RPMI7951 (cell line): Measurements from ENCODE around the gene SDK1. TPM values are rescaled to one million over a fixed set of nuclear protein-coding genes. Genes with fewer than 3 reads are reported as not detected.

Experiments used
- DNase-seq: peaks from one replicate; pipeline ENCODE4 v3.0.0-alpha.2; 2012; ENCODE audit warnings: low read depth
- total RNA-seq: library from RNA; depleted of rRNA; stranded (reverse); fragments of >200 nt; shearing (Covaris generic); gene quantifications from 2 replicates; pipeline ENCODE4 v1.2.3, GENCODE V29; 2014

The SDK1 gene
- total RNA-seq, 1 experiment from 2014 or later, result 3.1 TPM

DNA sequence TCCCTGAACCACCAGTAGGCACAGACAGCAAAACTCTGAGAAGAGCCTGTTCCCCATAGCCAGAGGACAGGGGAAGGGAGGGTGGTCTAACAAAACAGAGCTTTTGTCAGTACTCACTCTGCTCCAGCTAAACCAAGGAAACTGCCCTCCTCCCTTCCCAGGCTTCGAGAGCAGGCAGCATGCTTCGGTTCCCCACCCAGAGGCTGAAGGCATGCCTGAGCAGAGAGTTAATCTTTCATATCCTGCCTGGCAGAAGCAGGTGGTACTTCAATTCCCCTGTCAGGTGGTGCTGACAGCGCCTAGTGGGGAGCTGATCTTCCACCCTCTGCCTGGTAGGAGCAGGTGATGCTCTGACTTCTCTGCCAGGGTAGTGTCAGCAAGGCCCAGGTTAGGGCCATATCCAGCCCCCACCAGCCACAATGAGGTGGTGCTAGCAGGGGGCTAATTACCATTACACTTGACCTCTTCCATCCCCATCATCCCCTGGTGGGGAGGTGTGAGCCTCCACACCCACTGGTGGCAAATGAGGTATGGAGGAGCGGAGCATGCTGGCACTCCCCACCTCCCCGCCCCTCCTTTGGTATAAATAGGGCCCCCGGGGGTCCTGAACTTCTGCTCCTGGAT is 35.1 kb downstream of the SDK1 start:
- no peak for DNase-seq

DNA sequence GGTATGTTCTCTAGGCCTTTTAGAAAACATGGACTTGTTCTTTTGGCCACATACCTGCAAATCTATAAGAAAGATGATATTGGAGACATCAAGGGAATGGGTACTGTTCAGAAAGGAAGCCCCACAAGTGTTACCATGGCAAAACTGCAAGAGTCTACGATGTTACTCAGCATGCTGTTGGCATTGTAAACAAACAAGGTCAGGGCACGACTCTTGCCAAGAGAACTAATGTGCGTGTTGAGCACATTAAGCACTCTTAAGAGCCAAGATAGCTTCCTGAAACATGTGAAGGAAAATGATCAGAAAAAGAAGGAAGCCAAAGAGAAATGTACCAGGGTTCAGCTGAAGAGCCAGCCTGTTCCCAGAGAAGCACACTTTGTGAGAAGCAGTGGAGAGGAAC is 37.1 kb downstream of the SDK1 start:
- DNase-seq, result no peak

DNA sequence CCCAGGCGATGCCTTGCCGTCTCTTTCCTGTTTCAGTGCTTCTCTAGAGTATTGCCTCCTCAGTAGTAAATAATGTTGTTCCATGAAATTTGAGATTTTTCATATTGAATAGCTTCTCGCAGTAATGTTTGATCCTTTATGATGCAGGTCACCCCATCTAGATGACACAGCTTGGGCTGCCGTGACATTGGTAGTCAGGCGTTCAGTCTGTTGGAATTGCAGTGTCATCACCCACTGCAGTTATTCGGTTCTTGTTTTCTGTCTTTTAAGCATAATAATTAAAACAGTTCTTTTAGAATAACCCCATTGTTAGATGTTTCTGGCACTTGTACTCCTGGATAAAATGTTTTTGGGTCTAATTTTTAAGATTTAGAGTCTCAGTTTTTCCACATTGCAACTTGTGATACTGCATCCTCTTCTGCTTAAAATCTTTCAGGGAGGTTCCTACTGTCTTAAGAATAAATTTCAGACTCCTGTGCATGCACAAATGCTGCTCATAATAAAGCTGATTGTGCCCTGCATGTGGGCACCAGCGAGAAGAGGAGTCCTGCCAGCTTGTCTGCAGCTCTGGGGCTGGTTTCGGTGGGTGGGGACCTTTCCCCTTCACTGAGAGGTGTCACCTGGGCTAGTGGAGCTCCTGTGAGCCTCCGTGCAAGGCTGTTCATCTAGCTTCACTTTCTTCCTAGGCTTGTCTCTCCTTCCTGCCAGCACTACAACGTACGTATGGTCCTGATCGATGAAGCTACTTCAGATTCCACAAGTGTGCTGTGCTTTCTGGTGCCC is 44.8 kb downstream of the SDK1 start:
- no peak for DNase-seq

DNA sequence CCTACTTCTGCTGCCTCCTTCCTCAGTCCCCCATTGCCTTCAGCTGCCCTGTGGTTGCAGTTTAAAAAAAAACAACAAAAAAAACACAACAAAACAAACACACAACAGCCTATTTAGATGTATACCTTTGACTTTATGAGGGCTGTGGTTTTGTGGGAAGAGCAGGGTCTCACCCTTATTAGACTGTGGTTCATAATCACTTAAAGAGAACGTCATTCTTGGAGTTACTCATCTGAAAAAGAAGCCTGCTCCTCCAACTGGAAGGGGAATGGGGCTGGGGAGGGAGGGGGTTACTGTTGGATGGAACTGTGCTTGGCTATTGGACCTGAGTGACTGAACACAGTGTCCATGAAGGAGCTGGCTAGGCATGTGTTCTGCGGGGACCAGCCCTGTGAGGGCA is 48.1 kb downstream of the SDK1 start:
- no peak for DNase-seq

DNA sequence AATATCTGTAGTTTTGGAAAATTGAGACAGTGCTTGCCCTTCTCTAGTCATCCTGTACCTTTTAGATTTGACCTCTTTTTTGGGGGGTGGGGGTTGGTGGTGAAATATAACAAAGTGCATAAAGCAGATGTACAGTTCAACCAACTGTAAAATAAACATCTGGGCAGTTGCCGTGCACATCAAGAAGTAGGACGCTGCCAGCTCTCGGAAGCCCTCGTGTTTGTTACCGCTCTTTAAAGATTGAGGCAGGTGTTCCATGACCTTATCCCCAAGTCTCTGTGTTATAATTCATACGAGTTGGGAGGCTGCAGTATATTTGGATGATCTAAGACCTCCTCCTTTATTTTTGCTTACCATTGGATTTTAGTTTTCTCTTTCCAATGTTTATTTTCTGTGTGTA is 55.1 kb downstream of the SDK1 start:
- no peak for DNase-seq

DNA sequence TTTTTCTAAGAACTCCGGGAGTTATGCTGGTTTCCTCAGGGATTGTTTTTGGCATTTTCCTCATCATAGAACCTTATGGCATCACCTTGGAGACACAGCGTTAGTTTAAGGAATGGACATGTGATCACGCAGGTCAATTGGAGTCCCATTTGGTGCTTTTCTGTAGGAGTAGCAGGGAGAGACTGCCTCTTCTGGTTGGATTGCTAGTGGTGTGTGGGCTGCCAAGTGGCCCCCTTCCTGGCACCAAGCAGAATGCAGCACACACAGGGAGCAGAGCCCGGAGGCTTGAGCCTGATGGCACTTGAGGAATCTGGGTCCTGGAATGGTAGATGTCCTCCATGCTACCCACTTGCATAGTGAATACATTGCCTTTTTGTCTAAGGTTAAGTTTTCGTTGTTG is 57.9 kb downstream of the SDK1 start:
- DNase-seq, result no peak

DNA sequence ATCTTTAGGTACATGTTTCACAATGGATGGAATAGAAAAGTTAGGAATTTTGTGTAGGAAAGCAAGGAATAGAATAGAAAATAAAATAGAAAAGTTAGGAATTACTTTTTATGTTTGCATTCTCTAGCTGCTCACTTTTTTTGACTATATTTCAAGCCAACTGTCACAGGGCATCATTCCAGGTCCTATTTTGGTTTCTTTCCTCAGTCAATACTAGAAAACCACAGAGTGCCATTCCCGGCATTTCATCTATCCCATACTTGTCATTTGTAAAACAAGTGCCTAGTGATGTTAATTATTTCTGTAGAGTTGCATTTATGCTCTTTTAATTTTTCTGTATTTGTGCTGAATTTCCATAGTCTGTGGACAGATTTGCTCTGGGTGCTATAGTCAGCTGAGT is 66.2 kb downstream of the SDK1 start:
- DNase-seq, result no peak

DNA sequence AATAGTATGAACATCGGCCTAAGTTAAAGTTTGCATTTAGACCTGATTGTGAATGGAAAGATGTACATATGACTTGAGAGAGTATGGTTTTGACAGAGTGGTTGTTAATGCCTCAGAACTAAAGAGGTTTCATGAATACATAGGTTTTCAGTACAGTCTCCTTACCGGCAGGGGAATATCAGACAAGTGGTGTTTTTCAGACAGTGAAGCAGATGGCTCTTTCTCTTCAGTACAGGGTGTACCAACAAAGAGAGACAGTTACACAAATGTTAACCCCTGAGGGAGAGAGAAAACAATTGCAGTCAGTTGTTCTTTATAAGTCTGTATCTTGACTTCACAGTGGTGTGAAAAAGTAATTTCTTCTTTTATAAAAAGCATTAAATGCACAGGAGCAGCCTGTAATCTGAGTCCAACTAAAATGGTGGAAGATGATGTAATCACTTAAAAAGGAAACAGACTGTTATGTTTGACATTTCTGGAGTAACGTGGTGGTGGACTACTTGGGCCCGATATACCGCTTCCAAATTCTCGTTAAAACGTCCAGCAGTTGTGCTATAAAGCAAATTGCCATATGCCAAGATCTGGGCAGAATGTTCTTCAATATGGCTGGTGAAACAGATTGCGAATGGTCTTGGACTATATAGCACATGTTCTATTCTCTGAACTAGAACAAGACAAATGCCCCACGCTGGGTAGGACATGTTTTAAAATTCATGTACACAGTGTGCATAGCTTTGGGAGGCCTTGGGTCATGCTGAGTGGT is 69.2 kb downstream of the SDK1 start:
- no peak for DNase-seq

DNA sequence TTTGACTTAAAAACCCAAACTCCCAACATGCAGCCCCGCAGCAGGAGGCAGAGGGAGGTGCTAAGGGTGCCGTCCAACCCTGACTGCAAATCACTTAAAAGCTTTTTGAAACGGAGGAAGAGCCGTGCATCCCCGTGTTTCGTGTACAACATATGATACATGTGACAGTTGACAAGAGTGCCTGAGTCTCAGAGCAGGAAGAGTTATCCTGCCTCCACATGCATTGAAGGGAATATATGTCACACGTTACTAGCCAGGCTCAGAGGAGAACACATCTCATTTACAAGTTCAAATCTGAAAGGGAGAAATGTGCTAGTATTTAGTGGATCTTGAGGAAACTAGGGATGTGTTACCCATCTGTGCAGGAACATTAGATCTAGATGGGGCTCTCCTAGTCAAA is 69.9 kb downstream of the SDK1 start:
- no peak for DNase-seq

DNA sequence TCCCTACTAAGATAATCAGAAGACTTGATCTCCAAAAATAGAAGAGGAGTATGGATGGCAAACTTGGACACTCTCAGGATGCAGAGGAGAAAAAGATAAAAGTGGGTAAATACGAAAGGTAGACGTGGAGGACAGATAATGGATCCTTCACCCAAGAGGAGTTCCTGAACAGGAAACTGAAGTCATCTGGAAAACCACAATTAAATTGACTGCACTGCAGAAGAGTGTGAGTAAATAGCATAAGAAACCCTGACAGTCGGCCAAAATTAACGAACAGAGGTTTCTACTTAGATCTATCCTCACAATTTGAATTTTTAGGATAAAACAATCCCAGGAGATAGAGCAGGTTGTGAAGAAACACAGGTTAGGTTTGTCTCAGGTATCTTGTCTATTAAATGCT is 70.5 kb downstream of the SDK1 start:
- peak; percentile 17 for DNase-seq

DNA sequence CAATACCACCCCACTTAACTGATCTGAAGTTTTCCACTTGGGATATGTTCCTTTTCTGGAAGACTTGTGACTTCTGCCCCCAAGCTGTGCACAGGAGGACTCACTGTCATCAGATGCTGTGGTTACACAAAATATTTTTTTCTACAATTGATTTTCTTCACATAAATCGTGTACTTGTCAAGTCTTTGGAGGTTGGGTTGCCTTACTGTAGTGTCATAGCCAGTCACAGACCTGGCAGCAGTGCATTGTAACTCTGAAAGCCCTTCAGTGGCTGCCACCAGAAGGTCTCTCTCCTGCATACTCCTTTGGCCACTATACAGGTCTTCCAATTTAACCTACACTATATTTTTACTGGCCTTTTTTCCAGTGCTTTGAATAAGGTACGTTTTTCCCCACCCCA is 73.2 kb downstream of the SDK1 start:
- DNase-seq, result no peak

DNA sequence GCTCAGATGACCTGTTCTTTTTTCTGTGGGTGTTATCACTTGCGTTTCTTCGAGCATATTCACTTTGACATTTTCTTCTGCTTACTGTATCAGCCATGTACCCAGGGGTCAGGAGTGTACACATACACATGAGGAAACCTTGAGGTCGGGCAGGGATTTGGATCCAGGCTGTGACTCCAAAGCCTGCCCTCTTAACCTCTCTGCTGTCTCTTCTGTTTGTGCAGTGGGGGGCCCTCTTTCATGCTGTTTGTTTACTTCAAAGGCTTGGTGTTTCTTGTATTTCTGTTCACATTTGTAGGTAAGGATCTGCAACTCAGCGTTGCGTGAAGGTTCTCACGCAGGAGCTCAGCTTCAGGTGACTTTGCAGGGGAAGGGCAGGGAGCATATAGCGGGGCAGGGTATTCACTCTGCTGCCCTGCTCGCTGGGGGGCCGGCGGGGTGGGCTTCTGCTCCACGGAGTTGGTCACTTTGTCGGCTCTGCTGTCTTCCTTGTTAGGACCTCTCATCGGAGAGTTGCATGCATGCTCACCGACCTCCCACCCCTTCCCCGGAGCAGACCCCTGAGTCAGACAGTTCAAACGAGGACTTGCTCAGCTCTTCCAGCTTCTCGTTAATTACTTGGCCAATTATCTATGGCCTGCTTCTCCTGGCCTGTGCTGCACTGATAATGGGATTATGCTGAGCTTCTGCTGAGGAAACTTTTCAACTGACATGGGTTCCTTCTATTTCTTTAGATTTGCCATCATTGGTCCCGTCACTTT is 77.5 kb downstream of the SDK1 start:
- no peak for DNase-seq

DNA sequence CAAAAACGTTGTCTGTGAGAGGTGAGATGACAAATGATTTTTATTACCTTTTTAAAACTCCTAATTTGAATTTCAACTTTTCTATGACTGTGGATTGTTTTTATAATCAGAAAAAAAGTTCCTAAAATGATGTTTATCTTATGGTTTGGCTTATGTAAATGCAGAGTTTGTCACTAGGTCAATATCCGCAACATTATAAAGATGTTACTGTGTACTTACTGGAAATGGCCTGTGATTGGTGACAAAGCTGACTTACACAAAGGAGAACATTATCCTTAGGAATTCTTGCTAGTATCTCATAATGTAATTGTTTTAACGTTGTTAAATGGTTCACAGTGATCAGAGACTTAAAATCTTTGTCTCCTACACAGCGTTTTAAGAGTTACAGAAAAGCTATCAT is 79.0 kb downstream of the SDK1 start:
- no peak for DNase-seq

DNA sequence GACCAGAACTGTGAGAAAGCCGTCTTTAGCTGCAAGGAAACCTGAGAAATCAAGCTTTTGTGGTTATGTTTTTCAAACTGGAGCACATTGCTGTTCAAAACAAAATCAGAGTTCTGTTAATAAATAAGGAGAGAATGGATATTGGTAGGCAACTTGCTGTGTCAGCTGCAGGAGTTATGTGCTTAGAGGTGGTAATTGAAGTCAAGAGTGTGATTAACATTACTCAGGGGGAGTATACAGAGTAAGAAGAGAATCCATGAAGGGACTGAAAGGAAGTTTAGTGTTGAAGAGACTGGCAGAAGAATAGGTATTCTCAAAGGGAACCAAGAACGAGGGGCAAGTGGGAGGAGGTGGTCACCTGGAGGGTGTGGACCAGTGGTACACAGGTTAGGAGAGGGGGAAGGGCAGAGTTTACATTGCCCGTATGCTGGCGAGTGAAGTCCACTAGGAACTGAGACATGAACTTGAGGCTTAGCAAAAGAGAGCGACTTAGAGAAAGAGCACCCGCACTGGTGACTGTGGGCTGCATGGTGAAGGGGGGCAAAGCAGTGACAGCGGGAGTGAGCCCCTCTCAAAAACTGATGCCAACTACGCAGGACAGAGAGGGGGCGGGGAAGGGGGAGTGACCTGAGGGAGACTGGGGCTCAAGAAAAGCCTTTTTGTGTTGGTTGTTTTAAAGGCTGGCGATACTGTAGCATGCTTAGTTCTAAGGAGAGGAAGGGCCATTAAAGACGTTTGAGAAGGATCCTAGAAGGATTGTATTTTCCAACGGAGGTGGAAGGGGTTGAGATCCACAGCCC is 80.0 kb downstream of the SDK1 start:
- DNase-seq, result no peak

DNA sequence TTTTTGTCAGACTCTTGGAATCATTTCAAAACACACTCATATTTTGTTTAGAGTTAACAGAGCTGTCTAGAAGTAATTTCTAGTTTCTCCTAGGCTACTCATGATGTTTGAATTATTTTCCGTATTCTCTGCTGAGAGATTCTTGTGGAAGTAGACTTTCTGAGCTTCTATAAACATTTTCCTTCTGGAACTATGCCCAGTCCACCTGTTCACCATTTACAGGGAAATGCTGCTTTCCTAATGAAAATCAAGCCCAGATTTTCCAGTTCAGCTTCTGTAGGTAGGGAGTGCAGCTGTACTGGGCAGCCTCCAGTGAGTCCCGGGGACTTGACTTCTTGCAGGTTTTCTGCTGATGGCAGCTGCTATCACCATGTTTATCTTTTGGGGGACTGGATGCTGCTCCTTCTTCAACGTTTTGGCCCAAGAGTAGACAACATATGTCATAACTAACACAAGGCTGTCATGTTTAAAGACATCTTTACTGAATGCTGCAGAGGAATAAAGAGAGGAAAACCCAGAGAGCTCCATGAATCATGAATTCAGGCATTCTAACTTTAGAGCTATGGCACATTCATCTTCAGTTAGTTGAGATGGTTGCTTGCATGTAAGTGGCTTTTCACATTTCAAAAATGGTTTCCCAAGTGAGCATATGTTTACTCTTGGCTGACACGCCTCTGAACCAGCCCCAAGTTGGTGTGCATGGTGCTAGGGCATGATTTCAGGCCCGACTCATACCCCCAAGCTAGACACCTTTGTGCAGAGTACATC is 85.6 kb downstream of the SDK1 start:
- no peak for DNase-seq

DNA sequence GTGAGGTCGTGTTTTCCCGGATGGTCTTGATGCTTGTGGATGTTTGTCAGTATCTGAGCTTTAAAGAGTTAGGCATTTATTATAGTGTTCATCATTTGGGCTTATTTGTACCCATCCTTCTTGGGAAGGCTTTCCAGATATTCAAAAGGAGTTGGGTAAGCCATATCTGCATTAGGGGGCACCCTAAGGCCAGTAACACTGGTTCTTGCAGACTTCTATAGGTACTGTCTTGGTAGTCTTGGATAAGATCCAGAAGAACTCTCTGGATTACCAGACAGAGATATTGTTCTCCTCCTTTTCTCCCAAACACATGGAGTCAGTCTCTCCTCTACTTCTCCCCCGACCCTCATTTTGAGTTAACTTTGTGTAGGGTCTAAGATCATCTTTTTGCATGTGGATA is 92.8 kb downstream of the SDK1 start:
- no peak for DNase-seq

DNA sequence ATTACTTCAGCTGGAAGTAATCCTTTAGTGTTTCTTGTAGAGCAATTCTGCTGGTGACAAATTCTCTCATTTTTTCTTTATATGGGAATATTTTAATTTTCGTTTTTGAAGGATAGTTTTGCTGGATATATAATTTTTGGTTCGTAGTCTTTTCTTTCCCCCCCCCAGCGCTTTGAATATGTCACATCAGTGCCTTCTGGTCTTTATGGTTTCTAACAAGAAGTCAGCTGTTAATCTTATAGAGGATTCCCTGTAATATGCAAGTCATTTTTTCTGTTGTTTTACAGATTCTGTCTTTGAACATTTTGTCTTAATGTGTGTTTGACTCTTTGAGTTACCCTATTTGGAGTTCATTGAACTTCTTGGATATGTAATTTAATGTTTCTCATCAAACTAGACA is 96.3 kb downstream of the SDK1 start:
- DNase-seq, result no peak

DNA sequence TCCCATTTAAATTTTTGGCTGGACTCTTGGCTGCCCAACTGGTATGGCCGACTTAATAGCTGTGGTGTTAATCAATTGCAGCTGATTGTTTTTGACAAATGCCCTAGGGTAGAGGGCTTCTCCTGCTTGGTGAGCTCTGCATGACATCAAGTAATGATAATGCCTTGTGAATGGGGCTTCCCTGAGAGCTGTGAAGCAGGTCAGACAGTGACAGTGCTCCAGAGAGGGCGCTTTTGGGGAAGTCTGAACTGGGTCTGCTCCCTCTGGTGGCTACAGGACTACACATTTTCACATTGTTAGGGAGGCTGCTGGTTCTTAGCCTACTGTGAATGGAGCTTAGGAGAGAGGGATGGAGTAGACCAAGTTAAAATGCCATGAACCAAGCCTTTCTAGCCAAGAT is 98.8 kb downstream of the SDK1 start:
- peak; percentile 60 for DNase-seq

DNA sequence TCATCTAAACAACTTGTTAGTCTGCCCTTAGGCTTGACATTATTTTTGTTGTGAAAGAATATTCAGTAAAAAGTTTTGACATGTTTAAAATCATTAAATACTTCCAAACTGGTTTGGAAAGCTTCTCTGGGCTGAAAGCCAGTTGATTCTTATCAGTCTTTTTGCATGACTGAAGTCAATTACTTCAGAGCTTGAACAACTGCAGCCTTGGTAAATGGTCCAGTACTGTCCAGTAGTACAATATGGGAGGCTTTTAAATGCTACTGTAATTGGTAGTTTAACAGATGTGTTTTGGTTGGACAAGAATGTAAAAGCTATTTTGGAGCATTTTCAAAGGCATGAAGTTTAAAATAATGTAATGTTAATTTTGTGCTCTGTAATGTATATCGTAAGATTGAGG is 103.4 kb downstream of the SDK1 start:
- DNase-seq, result peak; percentile 74

DNA sequence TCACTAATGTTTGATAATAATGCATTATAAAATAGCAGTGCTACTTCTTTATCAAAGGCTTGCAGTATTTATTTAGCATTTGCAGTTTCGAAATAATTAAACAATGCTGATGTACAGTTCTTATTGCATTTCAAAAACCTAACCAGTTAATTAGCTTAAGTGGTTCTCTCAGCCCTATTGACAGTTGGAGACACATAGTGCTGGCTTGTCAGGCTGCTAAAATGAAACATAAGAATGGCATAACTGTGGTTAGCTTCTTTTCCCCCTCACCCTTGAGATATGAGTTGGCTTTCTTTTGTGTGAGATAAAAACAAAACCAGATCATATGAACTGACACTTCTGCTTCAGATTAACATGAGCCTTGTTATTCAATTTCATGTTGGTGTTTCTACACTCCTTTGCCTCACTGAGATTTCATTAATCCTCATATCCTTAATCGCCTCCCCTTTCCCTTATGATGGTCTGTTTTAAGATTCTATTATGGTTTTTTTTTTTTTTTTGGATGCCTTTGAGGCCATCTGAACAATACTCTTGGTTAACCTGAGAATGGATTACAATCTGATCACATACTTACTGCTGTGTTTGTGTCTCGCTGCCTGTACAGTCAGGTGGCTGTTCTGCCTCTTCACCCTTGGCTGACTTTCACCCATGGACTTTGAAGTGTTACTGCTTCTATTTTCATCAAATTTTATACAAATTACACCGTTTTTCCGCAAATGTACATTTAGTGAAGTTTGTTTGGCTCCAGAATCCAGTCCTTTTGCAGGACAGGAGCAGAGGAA is 108.0 kb downstream of the SDK1 start:
- no peak for DNase-seq
